Measurements from ENCODE around the gene TNFRSF21. TPM values are rescaled to one million over a fixed set of nuclear protein-coding genes. Genes with fewer than 3 reads are reported as not detected.

TNFRSF21 gene
- total RNA-seq, 1 donor, result 1.4 TPM

GRCh38 chr6:47256981-47257730, 52.5 kb downstream of the TNFRSF21 start:
- DNase-seq (ENCODE audit: insufficient read length, low spot score, missing footprints), result no peak

GRCh38 chr6:47256361-47256760, 53.3 kb downstream of the TNFRSF21 start:
- Histone ChIP-seq H3K4me3 (ENCODE audit: insufficient read depth, low read length) (no peak overlapping the region), H3K4me1 (ENCODE audit: insufficient read depth, low read length) (peaks cover 3% of the 10 kb centered on the region), H4K20me1 (ENCODE audit: insufficient read depth, low read length) (no peaks in the 10 kb centered on the region), H2AFZ (ENCODE audit: low read length) (no peak overlapping the region), H3K27ac (ENCODE audit: low read depth, low read length) (no peak overlapping the region), H3K79me2 (ENCODE audit: insufficient read depth, low read length) (no peaks in the 10 kb centered on the region), H3K27me3 (ENCODE audit: insufficient read depth, low read length) (no peaks in the 10 kb centered on the region), H3K9me3 (ENCODE audit: low read depth, low read length) (no peaks in the 10 kb centered on the region), H3K36me3 (ENCODE audit: insufficient read depth, low read length) (no peaks in the 10 kb centered on the region), H3K4me2 (ENCODE audit: insufficient read depth, low read length) (no peak overlapping the region)
- DNase-seq (ENCODE audit: insufficient read length, low spot score, missing footprints), result no peak
- TF ChIP-seq CTCF (IDR thresholded peaks at IDR 0.05; ENCODE audit: extremely low read depth, low read depth, low read length), result no peak

More at GRCh38 chr6:47256981-47257730, 52.5 kb downstream of the TNFRSF21 start:
- H3K27me3 ChIP-seq (ENCODE audit: insufficient read depth, low read length), result no peaks in the 10 kb centered on the region
- H2AFZ ChIP-seq (ENCODE audit: low read length), result no peak overlapping the region
- peaks cover 3% of the 10 kb centered on the region for H3K4me1 ChIP-seq (ENCODE audit: insufficient read depth, low read length)
- no peak overlapping the region for H3K27ac ChIP-seq (ENCODE audit: low read depth, low read length)
- no peaks in the 10 kb centered on the region for H3K79me2 ChIP-seq (ENCODE audit: insufficient read depth, low read length)
- no peak overlapping the region for H3K4me2 ChIP-seq (ENCODE audit: insufficient read depth, low read length)
- H3K36me3 ChIP-seq (ENCODE audit: insufficient read depth, low read length), result no peaks in the 10 kb centered on the region
- no peak for TF ChIP-seq CTCF (IDR thresholded peaks at IDR 0.05; ENCODE audit: extremely low read depth, low read depth, low read length)
- no peak overlapping the region for H3K4me3 ChIP-seq (ENCODE audit: insufficient read depth, low read length)
- H4K20me1 ChIP-seq (ENCODE audit: insufficient read depth, low read length), result no peaks in the 10 kb centered on the region
- no peaks in the 10 kb centered on the region for H3K9me3 ChIP-seq (ENCODE audit: low read depth, low read length)

- no peaks in the 10 kb centered on the region for H3K36me3 ChIP-seq (ENCODE audit: insufficient read depth, low read length)
- H3K79me2 ChIP-seq (ENCODE audit: insufficient read depth, low read length), result no peaks in the 10 kb centered on the region
- no peak overlapping the region for H2AFZ ChIP-seq (ENCODE audit: low read length)
- H3K4me3 ChIP-seq (ENCODE audit: insufficient read depth, low read length), result no peak overlapping the region
- no peak overlapping the region for H3K4me2 ChIP-seq (ENCODE audit: insufficient read depth, low read length)
- H3K27me3 ChIP-seq (ENCODE audit: insufficient read depth, low read length), result no peaks in the 10 kb centered on the region
- no peaks in the 10 kb centered on the region for H4K20me1 ChIP-seq (ENCODE audit: insufficient read depth, low read length)
- H3K27ac ChIP-seq (ENCODE audit: low read depth, low read length), result no peak overlapping the region
- TF ChIP-seq CTCF (IDR thresholded peaks at IDR 0.05; ENCODE audit: extremely low read depth, low read depth, low read length), result no peak
- no peak for DNase-seq (ENCODE audit: insufficient read length, low spot score, missing footprints)
- H3K9me3 ChIP-seq (ENCODE audit: low read depth, low read length), result no peaks in the 10 kb centered on the region
- peaks cover 3% of the 10 kb centered on the region for H3K4me1 ChIP-seq (ENCODE audit: insufficient read depth, low read length)
Observed at GRCh38 chr6:47254906-47255305, 54.8 kb downstream of the TNFRSF21 start.

- Histone ChIP-seq H3K4me2 (ENCODE audit: insufficient read depth, low read length) (no peak overlapping the region), H3K27me3 (ENCODE audit: insufficient read depth, low read length) (no peaks in the 10 kb centered on the region), H3K4me3 (ENCODE audit: insufficient read depth, low read length) (no peak overlapping the region), H3K79me2 (ENCODE audit: insufficient read depth, low read length) (no peaks in the 10 kb centered on the region), H3K36me3 (ENCODE audit: insufficient read depth, low read length) (no peaks in the 10 kb centered on the region), H3K27ac (ENCODE audit: low read depth, low read length) (no peak overlapping the region), H2AFZ (ENCODE audit: low read length) (no peak overlapping the region), H3K9me3 (ENCODE audit: low read depth, low read length) (no peaks in the 10 kb centered on the region), H4K20me1 (ENCODE audit: insufficient read depth, low read length) (no peaks in the 10 kb centered on the region), H3K4me1 (ENCODE audit: insufficient read depth, low read length) (peaks cover 3% of the 10 kb centered on the region)
- TF ChIP-seq CTCF (IDR thresholded peaks at IDR 0.05; ENCODE audit: extremely low read depth, low read depth, low read length), result no peak
- DNase-seq (ENCODE audit: insufficient read length, low spot score, missing footprints), result no peak
Observed at GRCh38 chr6:47254051-47254450, 55.7 kb downstream of the TNFRSF21 start.

Measured in osteoblast (primary cell).